LNCAP (cell line): ENCODE data around the gene PPM1E.

Source experiments
- TF ChIP-seq, protein P1 (sequence below): fragments of 450-650 bp; IDR thresholded peaks from 2 replicates; pipeline ENCODE4 v1.5.1; 2017; ENCODE audit warnings: mild to moderate bottlenecking

The PPM1E gene

DNA sequence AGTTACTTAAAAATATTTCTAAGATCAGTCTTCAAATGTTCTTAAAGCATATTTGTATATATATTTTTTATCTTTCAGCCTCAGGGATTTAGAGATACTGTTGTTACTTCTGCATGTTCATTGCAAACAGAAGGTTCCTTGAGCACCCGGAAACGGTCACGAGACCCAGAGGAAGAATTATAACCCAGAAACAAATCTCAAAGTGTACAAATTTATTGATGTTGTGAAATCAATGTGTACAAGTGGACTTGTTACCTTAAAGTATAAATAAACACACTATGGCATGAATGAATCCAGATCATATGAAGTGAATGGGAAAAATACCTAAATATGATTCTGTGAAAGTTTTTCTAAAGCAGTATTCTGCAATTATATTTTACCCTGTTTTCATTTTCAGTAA is 21.6 kb upstream of the PPM1E start:
- TF ChIP-seq, protein P1, sequence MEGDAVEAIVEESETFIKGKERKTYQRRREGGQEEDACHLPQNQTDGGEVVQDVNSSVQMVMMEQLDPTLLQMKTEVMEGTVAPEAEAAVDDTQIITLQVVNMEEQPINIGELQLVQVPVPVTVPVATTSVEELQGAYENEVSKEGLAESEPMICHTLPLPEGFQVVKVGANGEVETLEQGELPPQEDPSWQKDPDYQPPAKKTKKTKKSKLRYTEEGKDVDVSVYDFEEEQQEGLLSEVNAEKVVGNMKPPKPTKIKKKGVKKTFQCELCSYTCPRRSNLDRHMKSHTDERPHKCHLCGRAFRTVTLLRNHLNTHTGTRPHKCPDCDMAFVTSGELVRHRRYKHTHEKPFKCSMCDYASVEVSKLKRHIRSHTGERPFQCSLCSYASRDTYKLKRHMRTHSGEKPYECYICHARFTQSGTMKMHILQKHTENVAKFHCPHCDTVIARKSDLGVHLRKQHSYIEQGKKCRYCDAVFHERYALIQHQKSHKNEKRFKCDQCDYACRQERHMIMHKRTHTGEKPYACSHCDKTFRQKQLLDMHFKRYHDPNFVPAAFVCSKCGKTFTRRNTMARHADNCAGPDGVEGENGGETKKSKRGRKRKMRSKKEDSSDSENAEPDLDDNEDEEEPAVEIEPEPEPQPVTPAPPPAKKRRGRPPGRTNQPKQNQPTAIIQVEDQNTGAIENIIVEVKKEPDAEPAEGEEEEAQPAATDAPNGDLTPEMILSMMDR, result no peak

DNA sequence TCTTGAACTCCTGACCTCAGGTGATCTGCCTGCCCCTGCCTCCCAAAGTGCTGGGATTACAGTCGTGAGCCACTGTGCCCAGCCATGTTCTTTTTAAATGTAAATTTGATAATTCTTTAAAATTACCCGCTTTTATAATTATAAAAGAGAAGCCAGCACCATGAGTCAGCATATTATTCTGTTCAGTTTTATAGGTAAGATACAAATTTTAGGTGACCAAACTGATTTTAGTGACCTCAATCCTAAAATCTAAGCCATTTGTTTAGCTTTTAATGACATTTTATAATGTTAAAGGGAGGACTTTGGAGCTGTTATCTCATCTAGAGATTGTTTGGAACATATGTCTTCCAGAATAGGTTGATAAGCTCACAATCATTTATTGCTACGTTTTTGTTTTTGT is 20.8 kb upstream of the PPM1E start:
- TF ChIP-seq, protein P1, result no peak

DNA sequence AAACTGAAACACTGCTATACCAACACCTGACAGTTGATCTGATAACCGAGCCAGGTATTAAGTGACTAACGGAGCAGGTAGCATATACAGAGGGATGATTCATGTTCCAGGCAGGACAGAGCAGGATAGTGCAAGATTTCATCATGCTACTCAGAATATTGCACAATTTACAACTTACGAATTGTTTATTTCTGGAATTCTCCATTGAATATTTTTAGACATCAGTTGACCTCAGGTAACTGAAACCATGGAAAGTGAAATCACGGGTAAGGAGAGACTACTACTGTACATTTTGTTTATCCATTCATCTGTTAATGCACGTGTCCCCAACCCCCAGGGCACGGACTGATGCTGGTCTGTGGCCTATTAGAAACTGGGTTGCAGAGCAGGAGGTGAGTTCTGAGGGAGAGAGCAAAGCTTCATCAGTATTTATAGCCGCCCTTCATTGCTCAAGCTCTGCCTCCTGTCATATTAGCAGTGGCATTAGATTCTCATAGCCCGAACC is 14.5 kb upstream of the PPM1E start:
- TF ChIP-seq, protein P1, result no peak

DNA sequence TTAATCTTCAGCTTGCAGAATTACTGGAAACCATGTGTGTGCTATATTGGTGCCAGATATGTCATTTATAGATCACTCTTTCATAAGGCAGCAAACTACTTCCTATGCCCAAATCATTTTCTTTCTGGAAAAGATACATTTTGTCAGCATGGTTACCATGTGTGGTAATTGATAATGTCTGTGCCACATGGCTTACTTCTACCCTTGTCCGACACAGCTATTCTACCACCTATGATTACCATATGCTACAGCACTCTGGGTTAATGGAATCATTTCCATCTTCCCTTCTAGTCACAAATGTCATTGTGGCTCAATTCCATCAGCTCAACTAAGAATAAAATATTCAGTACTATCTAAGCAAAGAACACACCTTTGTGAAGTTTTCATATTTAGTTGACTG is 8.0 kb upstream of the PPM1E start:
- TF ChIP-seq, protein P1, result no peak

DNA sequence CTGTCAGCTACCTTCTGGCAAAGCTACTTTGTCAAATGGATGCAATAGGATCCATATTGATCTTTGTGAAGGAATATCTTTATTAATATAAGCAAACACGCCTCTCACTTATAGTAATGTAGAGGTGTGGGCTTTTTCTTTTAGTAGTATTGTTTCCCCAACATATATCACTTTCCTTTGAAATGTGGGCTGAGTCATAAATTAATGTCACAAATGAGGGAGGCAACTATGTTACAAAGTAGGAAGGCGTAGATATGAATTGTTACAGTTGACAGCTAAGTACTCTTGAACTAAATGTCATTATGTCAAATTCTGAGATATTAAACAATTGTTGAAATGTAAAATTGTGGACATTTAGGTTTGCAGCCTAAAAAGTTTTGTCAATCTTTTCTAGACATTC is 2.6 kb upstream of the PPM1E start:
- TF ChIP-seq, protein P1, result no peak

DNA sequence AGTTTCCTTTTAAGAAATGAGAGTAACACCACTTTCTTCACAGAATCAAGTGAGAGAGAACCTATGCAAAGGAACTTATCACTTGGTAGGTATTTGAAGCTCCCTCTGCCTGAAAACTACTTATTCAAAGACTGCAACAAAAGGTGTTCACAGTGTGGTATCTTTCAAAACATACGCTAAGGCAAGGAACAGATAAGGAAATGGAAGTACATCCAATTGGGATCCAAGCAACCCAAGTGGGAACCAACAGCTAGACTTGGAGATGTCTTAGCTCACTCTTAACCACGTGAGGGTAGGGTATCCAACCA is 431 bp upstream of the PPM1E start:
- TF ChIP-seq, protein P1, result no peak

DNA sequence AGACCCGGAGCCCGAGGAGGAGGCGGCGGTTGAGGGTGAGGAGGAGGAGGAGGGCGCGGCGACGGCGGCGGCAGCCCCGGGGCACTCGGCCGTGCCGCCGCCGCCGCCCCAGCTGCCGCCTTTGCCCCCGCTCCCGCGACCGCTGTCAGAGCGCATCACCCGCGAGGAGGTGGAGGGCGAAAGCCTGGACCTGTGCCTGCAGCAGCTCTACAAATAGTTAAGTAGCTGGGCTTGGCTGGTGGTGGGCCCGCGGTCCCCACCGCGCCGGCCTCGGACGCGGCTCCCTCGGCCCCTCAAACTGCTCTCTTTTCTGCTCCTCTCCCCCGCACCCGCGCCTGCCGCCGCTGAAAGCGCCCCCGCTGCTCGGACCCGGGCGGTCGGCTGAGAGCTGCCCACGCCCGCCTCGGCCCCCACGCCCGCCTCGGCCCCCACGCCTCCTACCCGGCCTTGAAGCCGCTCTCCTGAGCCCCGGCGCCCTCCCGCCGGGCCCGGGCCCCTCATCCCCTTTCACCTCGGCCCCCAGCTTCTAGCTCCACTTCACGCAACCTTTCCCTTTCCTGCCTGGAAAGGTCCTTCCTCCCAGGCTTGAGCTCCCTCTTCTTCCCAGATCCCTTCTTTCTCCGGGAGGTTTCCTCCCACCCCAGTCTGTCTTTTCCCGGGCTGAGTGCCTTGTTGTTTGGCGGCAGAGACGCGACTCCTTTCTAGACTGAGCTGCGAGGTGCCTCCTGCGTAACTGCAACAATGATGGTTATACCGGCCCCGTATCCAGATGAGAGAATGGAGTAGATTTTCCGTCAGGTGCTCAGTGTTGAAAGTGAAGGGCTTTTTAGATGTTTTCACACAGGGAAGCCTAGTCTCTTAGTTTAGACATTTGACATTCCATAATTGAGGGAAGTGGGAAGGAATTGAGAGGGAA is 850 bp downstream of the PPM1E start:
- TF ChIP-seq, protein P1, result no peak
